DMS153 treated with DMSO at 0.1 percent for 48 hours (cell line): ENCODE measurements around the gene ATP5PD.
"Not testable (repeated sequence)": the region's sequence is repeated elsewhere in the genome, so short reads cannot be mapped to it uniquely, and the experiment has no call there.

Source experiments
- DNase-seq: peaks from one replicate; lab custom pipeline; 2025; ENCODE audit not compliant: unreplicated experiment; lab: John Stamatoyannopoulos, UW

ATP5PD gene

GRCh38 chr17:75077496-75078283 is 30.9 kb upstream of the ATP5PD start:
- DNase-seq: peak; percentile 53

GRCh38 chr17:75077072-75077495 is 30.3 kb upstream of the ATP5PD start:
- DNase-seq: no peak

GRCh38 chr17:75075597-75076336 is 29.0 kb upstream of the ATP5PD start:
- no peak for DNase-seq

GRCh38 chr17:75074532-75074931 is 27.8 kb upstream of the ATP5PD start:
- no peak for DNase-seq

- no peak for DNase-seq
Observed at GRCh38 chr17:75073618-75074047, 26.9 kb upstream of the ATP5PD start.

- DNase-seq: not testable (repeated sequence)
Observed at GRCh38 chr17:75072909-75073308, 26.1 kb upstream of the ATP5PD start.

- DNase-seq: not testable (repeated sequence)
Observed at GRCh38 chr17:75071478-75072271, 24.9 kb upstream of the ATP5PD start.

- peak; percentile 32 for DNase-seq
Observed at GRCh38 chr17:75069783-75070182, 23.0 kb upstream of the ATP5PD start.

- no peak for DNase-seq
Observed at GRCh38 chr17:75068750-75069149, 22.0 kb upstream of the ATP5PD start.

GRCh38 chr17:75067856-75068255 is 21.1 kb upstream of the ATP5PD start:
- DNase-seq: no peak

GRCh38 chr17:75065562-75066151 is 18.9 kb upstream of the ATP5PD start:
- DNase-seq: no peak

- no peak for DNase-seq
Observed at GRCh38 chr17:75064867-75065561, 18.2 kb upstream of the ATP5PD start.

- no peak for DNase-seq
Observed at GRCh38 chr17:75064460-75064859, 17.7 kb upstream of the ATP5PD start.

- DNase-seq: no peak
Observed at GRCh38 chr17:75064040-75064439, 17.3 kb upstream of the ATP5PD start.

- DNase-seq: no peak
Observed at GRCh38 chr17:75063626-75064025, 16.9 kb upstream of the ATP5PD start.

- DNase-seq: no peak
Observed at GRCh38 chr17:75063201-75063600, 16.4 kb upstream of the ATP5PD start.

GRCh38 chr17:75061618-75062017 is 14.8 kb upstream of the ATP5PD start:
- no peak for DNase-seq

- no peak for DNase-seq
Observed at GRCh38 chr17:75061055-75061438, 14.3 kb upstream of the ATP5PD start.

- no peak for DNase-seq
Observed at GRCh38 chr17:75060434-75061054, 13.8 kb upstream of the ATP5PD start.
